ENCODE results near the gene WASHC2C. TPM values are rescaled to one million over a fixed set of nuclear protein-coding genes. Genes with fewer than 3 reads are reported as not detected.
"Not testable (repeated sequence)": the region's sequence is repeated elsewhere in the genome, so short reads cannot be mapped to it uniquely, and the experiment has no call there.

The WASHC2C gene
- total and polyA plus RNA-seq, 7 experiments from 2014 or later: 13.7 to 76.0 (median 61.0) TPM

DNA sequence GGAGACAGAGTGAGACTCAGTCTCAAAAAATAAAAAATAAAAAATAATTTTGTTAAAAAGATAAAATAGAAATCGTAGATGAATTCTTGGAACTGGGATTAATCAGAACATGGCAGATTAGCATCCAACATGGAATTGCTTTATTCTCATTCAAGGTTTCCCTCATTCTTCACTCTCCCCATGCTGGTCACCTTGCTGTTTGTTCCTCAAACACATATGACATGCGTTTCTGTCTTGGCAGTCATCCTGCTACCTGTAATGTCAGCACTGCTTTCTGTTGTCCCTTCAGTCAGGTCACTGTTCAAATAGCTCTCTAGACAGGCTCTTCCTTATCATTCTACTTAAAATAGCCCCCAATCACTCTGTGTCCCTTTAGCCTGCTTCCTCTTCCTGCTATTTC lies 95.9 kb downstream of the WASHC2C start:
- H3K9me3 ChIP-seq (ENCODE audit: control insufficient read depth in 2 of 3, low read length in 3 of 3); CTCF ChIA-PET; POLR2A ChIA-PET; H3K36me3 Mint-ChIP-seq; H3K4me3 ChIP-seq (ENCODE audit: low read length); H3K9me3 Mint-ChIP-seq; H3K4me1 Mint-ChIP-seq; H3K36me3 ChIP-seq (ENCODE audit: control insufficient read depth in 2 of 3, insufficient read depth in 3 of 3, low read length in 3 of 3); H3K27ac Mint-ChIP-seq; H3K27ac ChIP-seq (ENCODE audit: low read depth, low read length); H3K27me3 ChIP-seq (ENCODE audit: control insufficient read depth in 2 of 2, insufficient read depth in 2 of 2, low read length in 2 of 2); ATAC-seq; H3K4me3 Mint-ChIP-seq; H3K27me3 Mint-ChIP-seq; H3K4me1 ChIP-seq (ENCODE audit: control insufficient read depth in 2 of 2, insufficient read depth in 2 of 2, low read length in 2 of 2); intact Hi-C loops (cut with micrococcal nuclease); DNase-seq: not testable (repeated sequence)

Other genes starting within 250 kb of the WASHC2C start
- gene ZFAND4, start 54.5 kb upstream of the WASHC2C start, total RNA-seq: 10 to 100 TPM; 21.4 to 33.2 (median 29.5) TPM
- 10 to 100 TPM; 22.4 to 31.4 TPM for gene ZFAND4, start 54.5 kb upstream of the WASHC2C start, polyA plus RNA-seq
- 10 to 100 TPM; 20.9 to 37.2 (median 27.0) TPM for gene AGAP4, start 120.2 kb downstream of the WASHC2C start, total RNA-seq
- gene AGAP4, start 120.2 kb downstream of the WASHC2C start, polyA plus RNA-seq: 1 to 10 TPM; 1.5 to 7.7 TPM
- gene TIMM23, start 245.2 kb downstream of the WASHC2C start, total RNA-seq: 10 to 100 TPM; 21.0 to 58.1 (median 25.7) TPM
- gene TIMM23, start 245.2 kb downstream of the WASHC2C start, polyA plus RNA-seq: 10 to 100 TPM; 57.6 to 61.7 TPM

All from naive thymus-derived CD4-positive, alpha-beta T cell (primary cell).